Colonic mucosa (tissue), 4 donors: ENCODE data around the gene PON1. TPM values are rescaled to one million over a fixed set of nuclear protein-coding genes. Genes with fewer than 3 reads are reported as not detected.

ENCODE experiments used
- DNase-seq: peaks from one replicate; pipeline ENCODE4 v3.0.0-alpha.2; 2020
- H3K27ac ChIP-seq: fragments of 200-600 bp; one replicate; pipeline ENCODE4 v1.8.0; 2021
- H3K27me3 ChIP-seq: fragments of 200-600 bp; one replicate; pipeline ENCODE4 v1.8.0; 2021
- H3K36me3 ChIP-seq: fragments of 200-600 bp; one replicate; pipeline ENCODE4 v1.8.0; 2021
- H3K4me1 ChIP-seq: fragments of 200-600 bp; one replicate; pipeline ENCODE4 v1.8.0; 2021; ENCODE audit warnings: mild to moderate bottlenecking
- H3K4me3 ChIP-seq: fragments of 200-600 bp; one replicate; pipeline ENCODE4 v1.8.0; 2021
- H3K9ac ChIP-seq, 2 donors: one replicate each; pipeline ENCODE4 v1.7.0; 2013; ENCODE audit warnings: control low read depth in 2 of 2, low read depth in 2 of 2, low read length in 2 of 2
- H3K9me3 ChIP-seq: fragments of 200-600 bp; one replicate; pipeline ENCODE4 v1.8.0; 2021
- intact Hi-C: fragments of 100-400 bp; cut with DNase I; formaldehyde crosslinking; loops from one replicate; pipeline ENCODE4 v1.14.1; 2022
- total RNA-seq, 2 donors: library from RNA; stranded (reverse); fragmentation: NEBNext Ultra II Directional in 1 of 2; extraction: Animal tissue kit (Norgen Biotek cat#: 25700) in 1 of 2; gene quantifications; one replicate each; pipeline ENCODE4 v1.2.1, GENCODE V29; 2021
- TF ChIP-seq, protein P1 (sequence below): fragments of 200-600 bp; IDR thresholded peaks from one replicate; pipeline ENCODE4 v1.8.0; 2022; ENCODE audit warnings: antibody characterized with exemption, mild to moderate bottlenecking
- donor health status: healthy.
- donor health status: DM: no; HTN: no; CAD: no.
- donor health status: DM: no; HTN: no; CAD: no.

PON1 gene
- total RNA-seq, 2 donors from 2014 or later: not detected

GRCh38 chr7:95311389-95311788 lies 12.9 kb downstream of the PON1 start:
- intact Hi-C loops: no loop called here
- Histone ChIP-seq H3K27ac (no peak overlapping the region), H3K4me3 (no peak overlapping the region), H3K4me1 (no peaks in the 10 kb centered on the region), H3K27me3 (no peaks in the 10 kb centered on the region), H3K9ac (no peak overlapping the region), H3K9me3 (no peaks in the 10 kb centered on the region), H3K36me3 (no peaks in the 10 kb centered on the region)
- TF ChIP-seq, protein P1, sequence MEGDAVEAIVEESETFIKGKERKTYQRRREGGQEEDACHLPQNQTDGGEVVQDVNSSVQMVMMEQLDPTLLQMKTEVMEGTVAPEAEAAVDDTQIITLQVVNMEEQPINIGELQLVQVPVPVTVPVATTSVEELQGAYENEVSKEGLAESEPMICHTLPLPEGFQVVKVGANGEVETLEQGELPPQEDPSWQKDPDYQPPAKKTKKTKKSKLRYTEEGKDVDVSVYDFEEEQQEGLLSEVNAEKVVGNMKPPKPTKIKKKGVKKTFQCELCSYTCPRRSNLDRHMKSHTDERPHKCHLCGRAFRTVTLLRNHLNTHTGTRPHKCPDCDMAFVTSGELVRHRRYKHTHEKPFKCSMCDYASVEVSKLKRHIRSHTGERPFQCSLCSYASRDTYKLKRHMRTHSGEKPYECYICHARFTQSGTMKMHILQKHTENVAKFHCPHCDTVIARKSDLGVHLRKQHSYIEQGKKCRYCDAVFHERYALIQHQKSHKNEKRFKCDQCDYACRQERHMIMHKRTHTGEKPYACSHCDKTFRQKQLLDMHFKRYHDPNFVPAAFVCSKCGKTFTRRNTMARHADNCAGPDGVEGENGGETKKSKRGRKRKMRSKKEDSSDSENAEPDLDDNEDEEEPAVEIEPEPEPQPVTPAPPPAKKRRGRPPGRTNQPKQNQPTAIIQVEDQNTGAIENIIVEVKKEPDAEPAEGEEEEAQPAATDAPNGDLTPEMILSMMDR: no peak
- DNase-seq: no peak

GRCh38 chr7:95309951-95310350 lies 14.4 kb downstream of the PON1 start:
- Histone ChIP-seq H3K9ac (no peak overlapping the region), H3K36me3 (no peaks in the 10 kb centered on the region), H3K27me3 (no peaks in the 10 kb centered on the region), H3K4me3 (no peak overlapping the region), H3K9me3 (no peaks in the 10 kb centered on the region), H3K4me1 (no peaks in the 10 kb centered on the region), H3K27ac (no peak overlapping the region)
- intact Hi-C loops: no loop called here
- no peak for DNase-seq
- TF ChIP-seq, protein P1: no peak

- Histone ChIP-seq H3K9me3 (no peaks in the 10 kb centered on the region), H3K27ac (no peak overlapping the region), H3K36me3 (no peaks in the 10 kb centered on the region), H3K4me1 (no peaks in the 10 kb centered on the region), H3K9ac (no peak overlapping the region), H3K4me3 (no peak overlapping the region), H3K27me3 (no peaks in the 10 kb centered on the region)
- intact Hi-C loops: no loop called here
- TF ChIP-seq, protein P1: no peak
- DNase-seq: no peak
Measured at GRCh38 chr7:95304990-95305389, 19.3 kb downstream of the PON1 start.

DNA sequence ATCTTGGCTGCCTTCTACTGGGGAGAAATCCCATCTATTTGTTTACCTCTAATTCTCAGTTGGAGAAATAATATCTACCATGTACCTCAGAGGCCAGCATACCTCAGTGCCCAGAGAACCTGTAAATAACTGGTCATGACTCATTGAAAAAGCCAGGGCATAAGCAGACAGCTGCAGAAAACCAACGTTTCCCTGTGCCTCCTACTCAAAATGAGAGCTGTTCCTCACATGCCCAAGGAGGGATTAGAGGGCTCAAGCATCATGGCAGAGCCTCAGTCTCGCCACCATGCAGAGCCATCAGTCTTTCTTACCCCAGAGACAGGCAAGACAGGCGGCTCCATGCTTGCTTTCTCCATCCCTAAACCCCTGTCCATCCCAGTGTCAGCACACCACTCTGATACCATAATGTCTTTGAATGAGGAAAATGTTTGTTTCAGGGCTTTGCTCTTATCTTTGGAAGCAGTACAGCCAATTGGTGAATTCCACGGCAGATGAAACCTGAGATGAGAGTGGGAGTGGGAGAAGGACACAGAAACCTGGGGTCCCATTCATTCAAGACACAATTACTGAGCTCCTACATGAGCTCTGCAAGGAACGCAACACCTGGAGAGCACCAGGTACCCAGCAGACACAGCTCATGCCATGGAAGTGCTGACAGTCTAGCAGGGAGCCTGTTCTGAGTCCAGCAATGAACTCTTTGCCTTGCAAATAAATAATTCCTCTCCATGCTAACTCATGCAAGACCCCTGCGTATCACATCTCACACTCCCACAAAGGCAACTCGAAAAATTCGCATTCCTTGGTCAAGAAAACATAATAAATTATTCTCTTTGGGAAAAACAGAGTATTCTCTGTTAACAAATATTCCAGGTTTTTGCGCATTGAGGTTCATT lies 21.1 kb downstream of the PON1 start:
- H3K4me1 ChIP-seq: no peaks in the 10 kb centered on the region
- H3K4me3 ChIP-seq: no peak overlapping the region
- no peak overlapping the region for H3K9ac ChIP-seq
- intact Hi-C loops: no loop called here
- no peak overlapping the region for H3K27ac ChIP-seq
- no peak for DNase-seq
- no peaks in the 10 kb centered on the region for H3K27me3 ChIP-seq
- TF ChIP-seq, protein P1: no peak
- no peaks in the 10 kb centered on the region for H3K9me3 ChIP-seq
- no peaks in the 10 kb centered on the region for H3K36me3 ChIP-seq

DNA sequence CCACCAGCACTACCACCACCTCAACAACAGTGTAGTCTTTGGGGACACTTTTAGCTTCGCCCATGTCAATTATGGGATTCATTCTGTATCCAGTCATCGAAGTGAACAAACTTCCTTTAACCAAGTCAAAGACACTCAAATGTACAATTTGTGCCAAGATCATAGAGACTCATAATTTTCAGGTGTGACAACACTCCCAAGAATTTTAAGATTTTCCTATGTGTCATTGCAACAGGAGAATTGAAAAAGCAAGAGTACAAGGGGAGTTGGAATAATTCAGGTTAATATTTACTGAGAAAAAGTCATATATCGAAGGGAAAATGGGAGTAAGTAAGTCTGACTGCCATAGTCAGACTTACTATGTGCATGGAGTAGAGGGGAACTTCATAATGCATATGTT lies 26.2 kb downstream of the PON1 start:
- Histone ChIP-seq H3K36me3 (no peaks in the 10 kb centered on the region), H3K9me3 (no peaks in the 10 kb centered on the region), H3K27ac (no peak overlapping the region), H3K4me1 (no peaks in the 10 kb centered on the region), H3K4me3 (no peak overlapping the region), H3K9ac (no peak overlapping the region), H3K27me3 (no peaks in the 10 kb centered on the region)
- TF ChIP-seq, protein P1: no peak
- intact Hi-C loops: no loop called here
- DNase-seq: no peak
